HG02885 (cell line): ENCODE data around the gene MS4A10.
"Not testable (repeated sequence)": the region's sequence is repeated elsewhere in the genome, so short reads cannot be mapped to it uniquely, and the experiment has no call there.

Source experiments
- ATAC-seq: cut with Tn5 transposase; IDR thresholded peaks from one replicate; pipeline ENCODE4 v1.9.1; 2021; ENCODE audit warnings: mild to moderate bottlenecking; ENCODE audit not compliant: unreplicated experiment, poor library complexity

Gene MS4A10

GRCh38 chr11:60818057-60818456, 32.9 kb downstream of the MS4A10 start:
- ATAC-seq, result no peak

- ATAC-seq, result no peak
These were observed 36.9 kb downstream of the MS4A10 start for GRCh38 chr11:60821827-60822599.

GRCh38 chr11:60823745-60824306, 38.7 kb downstream of the MS4A10 start:
- ATAC-seq, result not testable (repeated sequence)

- ATAC-seq, result no peak
These were observed 40.0 kb downstream of the MS4A10 start for GRCh38 chr11:60825118-60825517.

GRCh38 chr11:60825790-60826189, 40.7 kb downstream of the MS4A10 start:
- no peak for ATAC-seq

- no peak for ATAC-seq
These were observed 45.5 kb downstream of the MS4A10 start for GRCh38 chr11:60830478-60831142.

GRCh38 chr11:60831143-60831500, 46.0 kb downstream of the MS4A10 start:
- peak; percentile 66 for ATAC-seq

- no peak for ATAC-seq
These were observed 46.5 kb downstream of the MS4A10 start for GRCh38 chr11:60831501-60832079.

GRCh38 chr11:60834742-60835533, 49.8 kb downstream of the MS4A10 start:
- ATAC-seq, result no peak

- no peak for ATAC-seq
These were observed 50.4 kb downstream of the MS4A10 start for GRCh38 chr11:60835534-60835846.

GRCh38 chr11:60836866-60837515, 51.9 kb downstream of the MS4A10 start:
- ATAC-seq, result no peak

GRCh38 chr11:60838132-60838531, 53.0 kb downstream of the MS4A10 start:
- ATAC-seq, result no peak

GRCh38 chr11:60840470-60841430, 55.6 kb downstream of the MS4A10 start:
- no peak for ATAC-seq

- peak; percentile 84 for ATAC-seq
These were observed 56.9 kb downstream of the MS4A10 start, which contains the start of gene CCDC86 for GRCh38 chr11:60841797-60842667. Gene CCDC86, plus strand, starts transcription at chr11:60842113. Its CDS starts 12 bp downstream, at chr11:60842125.

- ATAC-seq, result peak; percentile 0
These were observed 57.8 kb downstream of the MS4A10 start for GRCh38 chr11:60842668-60843600.

GRCh38 chr11:60844045-60844869, 59.1 kb downstream of the MS4A10 start:
- no peak for ATAC-seq
